Stimulated activated CD4-positive, alpha-beta T cell treated with anti-CD3 and anti-CD28 coated beads, TNF-alpha, amount 100 ng/mL, for 48 hours (primary cell): ENCODE measurements around the gene CTNNBIP1.
A peak's percentile ranks its signal among the peaks of the same experiment; 100 is the strongest.

Source experiments
- DNase-seq, 3 donors: peaks; one replicate each; pipeline ENCODE4 v3.0.0-alpha.2; 2020; ENCODE audit warnings: low read depth in 3 of 3

Gene CTNNBIP1

DNA sequence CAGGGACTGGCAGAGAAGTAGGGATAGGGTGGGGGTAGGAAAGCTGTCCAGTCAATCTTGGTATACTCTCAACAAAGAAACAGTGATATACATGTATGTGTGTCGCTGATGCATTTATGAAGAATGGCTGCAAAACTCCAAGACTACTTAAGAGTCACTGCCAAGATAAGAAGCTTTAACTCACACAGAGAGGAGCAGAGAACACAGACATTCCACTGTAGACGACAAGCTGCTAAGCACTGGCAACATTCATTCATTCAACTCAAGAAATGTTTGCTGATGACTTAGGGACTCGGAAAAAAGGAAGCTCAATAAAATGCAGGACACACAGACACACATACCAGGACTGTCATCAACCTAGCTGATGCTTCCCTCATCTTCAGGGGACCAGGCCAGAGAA lies 5.5 kb downstream of the CTNNBIP1 start:
- DNase-seq: no peak

GRCh38 chr1:9903801-9904527 lies 6.1 kb downstream of the CTNNBIP1 start:
- peak in 1 of 3 donors; percentile 8 for DNase-seq

GRCh38 chr1:9902060-9902452 lies 8.0 kb downstream of the CTNNBIP1 start:
- DNase-seq: no peak

GRCh38 chr1:9901148-9902059 lies 8.7 kb downstream of the CTNNBIP1 start:
- DNase-seq: no peak

DNA sequence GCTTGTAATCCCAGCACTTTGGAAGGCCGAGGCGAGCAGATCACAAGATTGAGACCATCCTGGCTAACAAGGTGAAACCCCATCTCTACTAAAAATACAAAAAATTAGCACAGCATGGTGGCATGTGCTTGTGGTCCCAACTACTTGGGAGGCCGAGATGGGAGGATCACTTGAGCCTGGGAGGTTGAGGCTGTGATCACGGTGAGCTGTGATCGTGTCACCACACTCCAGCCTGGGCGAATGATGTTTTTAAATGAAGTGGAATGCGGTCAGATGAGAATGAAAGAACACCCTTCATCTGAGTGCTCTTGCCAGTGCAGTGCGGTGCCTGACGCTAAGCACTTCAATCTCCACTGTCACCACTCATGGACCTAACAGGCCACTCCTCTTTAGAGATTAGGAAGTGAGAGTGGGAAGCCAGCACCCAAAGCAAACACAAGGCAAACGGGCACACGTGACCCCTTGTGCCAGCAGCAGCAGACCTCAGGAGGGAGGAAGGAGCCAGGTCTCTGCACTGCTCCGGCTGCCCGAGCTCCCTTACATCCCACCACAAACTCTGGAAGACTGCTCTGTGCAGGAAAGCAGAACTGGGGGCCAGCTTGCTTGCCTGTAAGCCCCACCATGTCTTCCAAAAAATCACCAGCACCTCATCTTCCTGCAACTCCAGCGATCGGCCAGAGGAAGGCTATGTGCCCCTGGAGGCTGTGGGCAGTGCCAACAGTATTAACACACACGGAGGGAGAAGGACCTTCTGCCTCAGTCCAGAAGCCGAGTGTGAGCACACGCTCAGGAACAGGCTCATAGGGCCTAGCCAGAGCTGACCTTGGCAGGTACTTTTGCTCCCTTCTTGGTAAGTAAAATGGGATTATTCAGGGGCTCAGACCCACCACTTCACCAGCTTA lies 9.7 kb downstream of the CTNNBIP1 start:
- DNase-seq: no peak

DNA sequence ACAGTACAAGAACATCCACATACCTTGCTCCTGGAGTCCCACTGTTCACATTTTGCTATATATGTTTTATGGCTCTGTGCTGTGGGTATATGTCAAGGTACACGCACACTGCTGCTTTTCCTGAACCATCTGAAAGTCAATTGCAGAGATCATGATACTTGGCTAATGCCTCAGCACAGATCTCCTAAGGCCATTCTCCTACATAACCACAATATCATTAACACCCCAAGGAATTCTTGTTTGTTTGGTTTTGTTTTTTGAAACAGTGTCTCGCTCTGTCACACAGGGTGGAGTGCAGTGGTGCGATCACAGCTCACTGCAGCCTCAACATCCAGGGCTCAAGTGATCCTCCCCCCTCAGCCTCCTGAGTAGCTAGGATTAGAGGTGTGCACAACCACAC lies 16.0 kb downstream of the CTNNBIP1 start:
- no peak for DNase-seq

DNA sequence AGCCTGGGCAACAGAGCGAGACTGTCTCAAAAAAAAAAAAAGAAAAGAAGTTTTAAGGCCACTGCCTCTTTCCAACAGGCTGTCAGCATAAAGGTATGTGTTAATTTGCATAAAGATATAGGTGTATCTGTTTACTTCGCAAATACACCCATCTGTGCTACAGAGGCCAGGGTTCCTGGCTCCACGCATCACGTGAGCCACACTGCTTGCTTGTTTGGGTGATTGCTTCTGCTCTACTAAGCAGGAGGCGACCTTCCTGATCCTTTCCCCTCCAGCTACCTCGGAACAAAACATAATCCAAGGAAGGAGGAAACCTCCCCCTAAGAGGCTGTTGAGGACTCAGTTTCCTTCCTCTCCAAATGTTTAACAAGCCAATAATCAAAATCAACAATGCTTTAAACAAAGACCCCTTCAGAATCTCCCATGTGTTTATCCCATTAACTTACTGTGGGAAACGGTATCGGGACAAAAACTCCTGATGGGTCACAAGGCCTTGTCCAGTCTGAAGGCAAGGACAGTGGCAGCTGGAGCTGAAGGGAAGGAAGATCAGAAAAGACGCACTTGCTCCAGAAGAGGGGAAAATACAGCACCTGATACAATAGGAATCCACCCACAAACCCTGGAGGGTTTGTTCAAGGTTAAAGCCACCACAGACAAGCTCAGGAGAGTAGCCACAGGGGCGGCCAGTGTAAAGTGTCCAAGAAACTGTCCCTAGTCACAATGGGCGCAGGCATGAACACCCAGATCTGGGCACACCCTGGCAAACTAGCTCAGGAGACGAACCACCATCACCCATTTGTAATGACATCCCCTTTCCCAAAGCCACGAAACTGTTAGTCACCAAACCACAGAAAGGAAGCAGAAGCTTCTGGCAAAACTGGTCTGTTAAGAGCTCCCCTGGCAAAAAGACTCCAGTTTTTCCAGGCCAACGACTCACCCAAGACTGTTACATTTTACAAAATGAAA lies 17.2 kb downstream of the CTNNBIP1 start:
- DNase-seq: no peak

DNA sequence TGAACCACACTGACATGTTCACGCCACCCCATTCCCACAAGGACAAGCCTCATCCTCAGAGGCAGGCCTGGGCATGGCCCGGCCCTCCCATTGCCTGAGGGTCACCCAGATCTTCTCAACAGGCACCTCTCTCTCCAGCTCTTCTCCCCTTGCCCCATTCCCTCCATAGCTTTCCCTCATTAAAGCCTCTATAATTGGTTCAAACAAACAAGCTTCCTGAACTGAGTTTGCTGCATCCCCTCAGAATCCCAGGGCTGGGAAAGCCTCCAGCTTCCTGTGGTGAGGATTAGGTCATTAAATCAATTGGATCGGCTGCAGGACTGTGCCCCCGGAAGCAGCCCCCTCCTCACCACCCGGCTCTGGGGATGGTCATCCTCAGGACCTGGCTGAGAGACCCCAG lies 18.9 kb downstream of the CTNNBIP1 start:
- DNase-seq: no peak

DNA sequence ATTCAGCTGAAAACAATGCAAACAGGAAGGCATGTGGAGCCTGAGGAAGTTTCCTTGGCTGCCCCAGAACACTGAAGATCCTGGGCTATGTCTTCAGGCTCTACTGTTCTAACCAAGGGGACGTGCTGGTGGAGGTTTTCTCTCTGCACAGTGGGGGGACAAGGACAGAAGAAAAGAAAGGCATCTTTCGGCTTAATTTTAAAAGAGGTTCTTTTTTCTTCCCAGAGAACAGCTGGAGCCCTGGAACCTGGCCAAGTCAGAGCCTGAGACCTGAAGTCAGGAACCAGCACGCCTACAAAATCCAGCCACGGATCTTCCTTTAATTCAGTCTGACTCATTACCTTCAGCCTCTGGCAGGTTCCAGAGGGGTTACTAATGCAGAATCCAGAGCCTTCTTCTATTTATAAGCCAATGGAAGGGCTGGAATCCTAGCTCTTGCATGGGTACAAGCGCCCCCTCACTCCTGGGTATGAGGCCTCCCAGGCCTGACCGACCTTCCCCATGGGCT lies 19.8 kb downstream of the CTNNBIP1 start:
- no peak for DNase-seq

- DNase-seq: no peak
Observed at GRCh38 chr1:9889411-9889810, 20.7 kb downstream of the CTNNBIP1 start.

- DNase-seq: no peak
Observed at GRCh38 chr1:9888886-9889285, 21.2 kb downstream of the CTNNBIP1 start.

GRCh38 chr1:9887070-9887469 lies 23.0 kb downstream of the CTNNBIP1 start:
- DNase-seq: no peak

DNA sequence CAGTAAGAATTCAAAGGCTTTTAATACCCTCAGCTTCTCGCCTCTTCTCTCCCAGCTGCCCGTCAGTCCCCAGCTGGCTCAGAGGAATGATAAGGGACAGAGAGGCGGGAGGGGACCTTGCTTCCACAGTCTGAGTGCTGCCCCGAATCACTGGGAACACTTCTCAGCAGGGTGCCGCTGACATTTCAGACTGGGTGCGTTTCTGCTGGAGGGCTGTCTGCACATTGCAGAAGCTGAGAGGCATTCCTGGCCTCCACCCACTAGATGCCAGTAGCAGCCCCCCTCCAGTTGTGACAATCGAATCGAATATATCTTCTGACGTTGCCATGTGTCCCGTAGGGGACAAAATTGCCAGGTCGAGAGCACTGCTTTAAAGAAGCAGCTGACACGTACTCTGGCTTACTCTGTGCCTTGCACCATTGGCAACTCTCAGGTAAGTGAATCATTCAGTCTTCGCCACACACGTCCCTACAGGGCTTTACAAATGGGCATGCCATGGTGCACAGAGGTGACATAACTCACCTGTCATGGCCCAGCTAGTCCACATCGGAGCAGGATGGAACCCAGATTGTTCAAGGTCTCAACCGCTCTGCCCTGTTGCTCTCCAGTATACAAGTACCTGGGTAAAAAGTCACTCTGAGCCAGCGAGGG lies 23.9 kb downstream of the CTNNBIP1 start:
- no peak for DNase-seq

- DNase-seq: no peak
Observed at GRCh38 chr1:9884805-9885204, 25.3 kb downstream of the CTNNBIP1 start.

DNA sequence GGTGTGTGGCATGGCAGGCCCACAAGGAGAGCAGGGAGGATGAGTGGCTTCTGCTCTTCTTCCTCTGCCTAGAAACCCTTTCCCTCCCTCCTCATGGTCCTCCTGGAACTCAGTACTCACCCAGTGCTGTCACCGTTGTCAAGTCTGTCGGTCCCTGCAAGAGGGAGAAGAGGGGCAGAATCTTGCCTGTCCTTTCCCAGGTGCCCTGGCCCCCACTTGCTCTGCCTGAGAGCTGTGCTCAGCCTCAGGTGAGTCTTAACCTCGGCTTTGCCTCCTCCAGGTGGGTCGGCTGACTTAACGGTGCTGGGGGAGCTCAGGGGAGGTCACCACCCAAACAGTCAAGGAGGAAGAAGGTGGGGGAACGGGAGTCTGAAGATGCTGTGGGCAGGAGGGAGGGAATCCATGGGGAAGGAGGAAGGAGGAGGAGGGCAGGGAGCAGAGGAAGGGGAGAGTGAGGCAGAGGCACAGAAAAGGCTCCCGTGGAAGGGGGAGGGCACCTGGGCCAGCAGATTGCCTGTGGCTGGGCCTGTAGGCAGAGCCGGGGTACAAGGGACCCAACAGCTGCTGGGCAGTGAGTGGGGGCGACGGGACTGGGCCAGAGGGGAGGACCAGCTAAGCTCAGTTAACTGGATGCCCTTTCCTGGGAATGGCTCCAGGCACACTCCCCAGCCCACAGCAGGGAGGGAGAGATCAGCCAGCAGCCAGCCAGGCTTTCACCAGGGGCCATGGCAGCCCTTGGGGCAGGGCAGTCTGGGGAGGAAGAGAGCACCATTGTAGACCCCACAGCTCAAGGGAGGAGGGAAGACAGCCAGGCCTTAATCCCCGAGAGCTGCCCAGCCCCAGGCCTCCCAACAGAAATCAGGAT lies 26.3 kb downstream of the CTNNBIP1 start:
- DNase-seq: no peak

DNA sequence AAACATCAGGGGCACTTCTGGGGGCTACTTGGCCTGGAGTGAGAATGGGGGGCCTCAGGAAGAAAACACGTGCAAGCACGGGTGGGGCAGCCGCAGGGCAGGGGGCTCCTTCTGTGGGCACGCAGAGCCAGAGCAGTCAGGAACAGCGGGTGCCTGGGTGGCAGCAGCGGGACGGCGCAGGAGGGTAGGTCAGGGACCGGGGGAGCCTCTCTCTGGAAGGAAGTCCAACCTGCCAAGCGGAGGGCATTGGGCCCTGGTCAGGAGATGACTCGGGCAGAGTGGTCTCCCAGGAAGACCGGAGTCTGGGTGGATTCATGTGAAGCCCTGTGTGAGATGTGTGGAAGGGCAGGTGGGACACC lies 27.1 kb downstream of the CTNNBIP1 start:
- no peak for DNase-seq

DNA sequence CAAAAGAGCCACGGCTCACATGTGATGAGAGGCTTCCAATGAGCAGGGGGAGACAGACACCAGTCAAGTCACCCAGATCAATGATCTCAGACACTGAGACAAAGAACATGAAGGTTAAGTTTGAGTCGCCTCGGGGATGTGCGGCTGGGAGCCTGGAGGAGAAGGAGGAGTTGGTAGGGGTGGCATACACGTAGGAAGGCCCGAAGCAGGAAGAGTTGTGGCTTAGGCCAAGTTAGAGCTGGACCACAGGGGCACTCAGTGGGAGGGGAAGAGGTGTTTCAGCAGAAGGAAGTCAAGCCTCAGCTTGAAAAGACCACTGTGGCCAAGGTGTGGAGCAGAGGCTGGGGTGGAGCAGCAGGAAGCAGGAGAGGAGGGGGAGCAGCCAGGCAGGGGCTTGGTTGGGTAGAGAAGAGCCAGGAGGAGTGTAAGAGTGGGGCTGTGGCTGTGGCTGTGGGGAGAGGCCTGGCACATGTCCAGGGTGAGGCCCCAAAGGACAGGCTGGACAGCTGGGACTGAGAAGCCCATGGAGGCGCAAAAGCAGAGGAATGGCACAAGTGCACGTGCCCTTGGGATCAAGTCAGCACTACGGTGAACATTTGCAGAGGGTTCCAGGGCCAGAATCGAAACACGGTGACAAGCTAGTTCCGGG lies 27.6 kb downstream of the CTNNBIP1 start:
- no peak for DNase-seq

GRCh38 chr1:9881838-9882249 lies 28.2 kb downstream of the CTNNBIP1 start:
- no peak for DNase-seq

DNA sequence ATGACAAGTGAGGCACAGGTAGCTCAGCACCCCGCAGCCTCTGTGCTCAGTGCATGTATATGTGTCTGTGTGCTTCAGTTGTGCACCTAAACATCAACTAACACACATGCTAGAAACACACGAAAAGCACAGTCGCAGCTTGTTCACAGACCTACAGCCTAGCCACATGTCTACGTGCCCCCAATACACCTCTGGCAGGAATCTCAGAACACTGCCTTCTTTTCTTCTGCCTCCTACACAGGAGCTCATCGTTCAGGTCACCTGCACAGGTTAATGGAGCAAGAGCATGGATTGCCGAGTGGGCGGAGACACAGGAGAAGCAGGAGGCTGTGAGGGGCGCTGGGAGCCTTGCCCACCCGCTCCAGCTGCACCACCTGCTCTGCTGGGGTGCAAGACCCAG lies 31.7 kb downstream of the CTNNBIP1 start:
- DNase-seq: no peak
